Activated CD4-positive, CD25-positive, alpha-beta regulatory T cell treated with anti-CD3 and anti-CD28 coated beads, Interleukin-2, amount 50 U/mL, for 16 hours (primary cell): ENCODE results near the gene CDH13.

ENCODE experiments used
- DNase-seq: peaks from one replicate; pipeline ENCODE4 v3.0.0-alpha.2; 2020; ENCODE audit warnings: low read depth, low spot score

The CDH13 gene

DNA sequence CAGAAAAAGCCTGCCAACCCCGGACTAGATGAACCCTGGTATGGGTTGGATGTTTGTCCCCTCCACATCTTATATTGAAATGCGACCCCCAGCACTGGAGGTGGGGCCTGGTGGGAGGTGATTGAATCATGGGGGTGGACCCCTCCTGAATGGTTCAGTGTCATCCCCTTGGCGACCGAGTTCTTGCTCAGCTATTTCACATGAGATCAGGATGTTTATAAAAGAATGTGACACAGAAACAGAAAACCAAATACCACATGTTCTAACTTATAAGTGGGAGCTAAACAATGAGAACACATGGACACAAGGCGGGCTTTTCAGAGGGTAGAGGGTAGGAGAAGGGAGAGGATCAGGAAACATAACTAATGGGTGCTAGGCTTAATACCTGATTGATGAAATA lies 605.0 kb downstream of the CDH13 start:
- no peak for DNase-seq

DNA sequence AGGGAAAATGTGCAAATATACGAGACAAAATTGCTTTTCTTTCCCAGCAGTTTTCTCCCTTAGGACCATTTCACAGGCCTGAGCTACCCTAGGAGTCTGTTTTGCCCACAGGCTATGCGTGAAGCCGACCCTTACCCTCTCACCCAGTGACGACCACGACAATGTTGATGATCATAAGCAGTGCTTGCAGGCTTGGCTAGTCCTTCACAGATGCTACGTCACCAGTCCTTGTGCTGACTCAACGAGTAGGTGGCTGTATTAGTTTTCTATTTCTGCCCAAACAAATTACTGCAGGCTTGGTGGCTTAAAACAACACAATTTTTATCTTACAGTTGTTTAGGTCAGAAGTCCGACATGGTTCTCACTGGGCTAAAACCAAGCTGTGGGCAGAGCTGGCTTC lies 606.4 kb downstream of the CDH13 start:
- DNase-seq, result no peak

DNA sequence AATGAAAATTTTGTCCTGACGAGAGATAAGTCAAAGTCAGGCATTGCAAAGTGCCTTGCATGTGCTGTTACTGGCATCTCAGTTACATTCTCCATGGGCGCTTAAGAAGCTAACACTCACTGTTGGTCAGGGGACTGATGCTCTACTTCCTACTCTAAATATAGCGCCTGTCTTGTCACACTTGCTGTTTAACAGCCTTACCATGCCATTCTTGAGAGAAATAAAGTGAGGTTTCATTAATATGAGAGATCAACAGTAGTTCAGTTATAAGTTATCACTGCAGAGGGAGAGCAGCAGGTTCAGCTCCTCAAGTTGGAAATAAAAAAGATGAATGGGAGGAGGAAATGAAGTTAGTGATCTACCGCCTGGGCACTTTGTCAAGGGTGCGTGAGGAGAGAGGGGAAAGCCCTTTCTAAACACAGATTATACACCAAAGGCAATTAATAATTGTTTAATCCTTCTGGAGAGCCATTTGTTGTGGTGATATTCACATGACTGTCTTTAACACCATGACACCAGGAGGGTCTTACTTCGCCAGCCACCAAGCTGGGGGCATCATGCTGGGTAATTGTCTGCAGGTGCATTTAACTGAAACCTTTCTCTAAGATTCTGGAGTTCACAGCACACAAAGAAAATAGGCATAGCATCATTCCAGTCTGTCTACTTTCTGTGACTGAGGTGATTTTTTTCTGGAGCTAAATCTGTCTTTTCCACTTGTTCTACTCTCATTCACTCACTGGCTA lies 612.4 kb downstream of the CDH13 start:
- DNase-seq, result no peak

DNA sequence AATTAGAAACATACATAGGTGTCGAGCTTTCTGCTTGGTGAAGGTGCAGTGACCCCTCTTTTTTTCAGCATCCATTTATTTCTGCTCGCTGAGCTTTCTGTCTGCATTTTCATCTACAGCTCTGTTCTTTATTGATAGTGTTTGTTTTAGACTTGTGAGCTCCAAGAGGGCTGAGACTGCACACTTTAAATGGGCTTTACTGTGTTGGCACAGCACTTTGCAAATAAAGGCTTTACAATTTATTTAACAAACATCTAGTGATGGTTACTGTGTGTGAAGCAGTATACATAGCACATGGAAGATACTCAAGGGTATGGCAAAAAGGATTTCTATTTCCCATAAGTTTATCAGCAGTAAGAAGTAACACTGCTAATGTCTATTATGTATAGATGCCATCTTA lies 617.3 kb downstream of the CDH13 start:
- no peak for DNase-seq

DNA sequence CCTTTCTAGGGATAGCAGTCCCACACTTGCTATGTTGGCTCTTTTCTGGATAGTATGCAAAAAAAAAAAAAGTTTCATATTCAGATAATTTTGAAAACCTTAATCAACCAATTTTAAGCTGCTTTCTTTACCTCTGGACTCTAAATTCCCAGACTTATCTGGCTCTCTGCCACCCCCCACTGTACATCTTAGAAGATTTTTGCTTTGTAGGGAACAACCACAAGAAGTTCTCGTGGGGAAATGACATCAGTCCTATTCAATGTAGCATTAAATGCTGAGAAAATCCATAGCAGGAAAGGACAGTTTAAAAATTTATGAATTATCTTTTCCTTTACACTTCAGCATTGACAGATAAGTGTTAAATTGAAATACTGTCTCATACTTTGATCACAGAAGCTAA lies 618.3 kb downstream of the CDH13 start:
- DNase-seq, result no peak

DNA sequence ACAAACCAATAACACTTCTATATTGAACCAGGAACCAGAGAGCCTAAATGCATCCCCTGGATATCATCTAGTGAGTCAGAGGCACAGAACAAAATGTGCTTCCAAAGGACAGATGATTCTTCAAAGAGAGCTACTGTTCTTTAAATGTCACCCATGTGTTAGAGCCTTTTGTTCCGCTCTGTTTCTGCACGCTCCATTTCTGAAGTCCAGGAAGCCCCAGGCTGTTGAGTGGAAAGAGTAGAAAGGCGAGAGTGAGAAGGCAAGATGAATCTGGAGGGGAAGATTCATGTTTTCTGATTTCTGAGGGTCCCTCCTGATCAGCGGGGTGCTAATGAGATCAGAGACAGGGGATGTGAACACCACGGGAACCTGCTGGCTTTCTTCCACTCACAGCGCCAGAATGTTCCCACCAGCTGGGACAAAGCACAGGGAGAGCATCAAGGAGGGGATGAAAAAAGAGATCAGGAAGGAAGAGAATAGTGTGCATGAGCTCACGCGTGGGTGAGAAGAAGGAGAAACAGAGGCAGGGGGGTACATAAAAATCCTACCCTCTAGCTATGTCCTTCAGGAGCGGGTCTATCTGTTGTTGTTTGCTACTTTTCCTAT lies 621.1 kb downstream of the CDH13 start:
- DNase-seq, result no peak

DNA sequence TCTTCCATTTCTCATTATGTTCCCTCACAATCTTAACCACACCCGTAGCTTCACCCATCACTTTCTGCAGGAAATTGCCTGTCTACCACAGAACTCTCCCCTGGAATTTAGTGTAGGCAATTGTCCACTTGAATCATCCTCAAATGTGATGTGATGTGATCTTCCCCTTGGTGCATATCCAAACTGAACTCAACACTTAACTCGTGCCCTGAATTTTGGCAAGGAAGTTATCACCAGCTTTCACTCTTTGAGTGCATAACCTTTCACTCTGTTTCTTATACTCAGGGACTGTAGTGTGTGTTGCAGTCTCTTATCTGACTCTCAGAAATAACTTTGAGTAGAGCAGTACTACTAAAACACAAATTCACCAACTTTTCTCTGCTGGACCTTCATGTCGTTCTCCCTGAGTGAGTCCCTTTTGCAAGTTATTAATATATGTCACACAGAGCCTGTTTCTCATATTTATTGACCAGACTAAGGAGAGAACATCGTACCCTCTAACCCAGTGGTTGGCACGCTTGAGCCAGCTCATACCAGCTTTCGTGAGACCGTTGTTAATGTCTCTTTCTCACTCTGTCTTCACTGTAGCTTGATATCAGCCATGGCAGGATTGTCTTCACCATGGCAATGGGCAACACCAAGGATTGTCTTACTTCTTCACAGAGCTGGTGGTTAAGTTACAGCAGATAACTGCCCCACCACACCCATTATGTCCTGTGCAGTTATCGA lies 622.1 kb downstream of the CDH13 start:
- no peak for DNase-seq

DNA sequence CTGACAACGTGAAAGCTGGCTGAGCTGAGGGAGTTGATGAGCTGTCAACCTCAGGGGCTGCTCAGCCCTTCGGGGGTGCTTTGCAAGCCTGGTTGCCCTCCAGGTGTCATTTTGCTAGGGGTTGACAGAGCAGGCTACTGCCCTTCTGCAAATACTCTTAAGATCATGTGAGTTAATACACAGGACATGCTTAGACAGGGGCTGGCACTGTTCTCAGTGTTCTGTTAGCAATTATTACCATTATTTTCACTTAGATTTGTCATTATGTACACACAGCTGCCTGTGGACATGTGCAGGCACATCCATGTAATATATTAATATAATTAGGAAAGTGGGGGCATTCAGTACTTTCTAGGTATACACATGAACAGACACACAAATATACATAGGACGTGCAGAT lies 626.8 kb downstream of the CDH13 start:
- DNase-seq, result no peak

DNA sequence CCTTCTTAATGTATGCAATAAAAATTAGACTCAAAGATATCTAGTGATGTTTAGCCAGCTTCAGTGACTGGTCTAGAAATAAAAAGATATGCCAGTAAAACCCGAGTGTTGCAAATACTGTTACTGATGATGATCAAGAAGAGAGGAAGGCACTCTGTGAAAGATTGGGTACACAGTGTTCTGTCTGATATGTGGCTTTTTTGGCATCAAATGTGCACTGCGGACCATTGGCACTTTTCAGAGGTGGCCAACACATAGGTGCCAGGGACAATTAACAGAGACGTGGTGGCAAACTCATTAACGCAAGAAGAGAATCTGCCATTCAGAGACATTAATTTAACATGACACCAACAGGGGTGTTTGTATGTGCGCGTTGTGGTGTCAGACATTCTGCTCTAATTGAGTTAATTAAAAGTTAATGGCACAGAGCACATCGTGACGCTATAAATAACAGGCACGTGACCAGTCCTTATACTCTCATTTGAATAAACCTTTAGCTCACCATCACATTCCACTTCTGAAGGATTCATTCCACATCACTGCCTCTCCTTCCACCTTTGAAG lies 631.7 kb downstream of the CDH13 start:
- no peak for DNase-seq

DNA sequence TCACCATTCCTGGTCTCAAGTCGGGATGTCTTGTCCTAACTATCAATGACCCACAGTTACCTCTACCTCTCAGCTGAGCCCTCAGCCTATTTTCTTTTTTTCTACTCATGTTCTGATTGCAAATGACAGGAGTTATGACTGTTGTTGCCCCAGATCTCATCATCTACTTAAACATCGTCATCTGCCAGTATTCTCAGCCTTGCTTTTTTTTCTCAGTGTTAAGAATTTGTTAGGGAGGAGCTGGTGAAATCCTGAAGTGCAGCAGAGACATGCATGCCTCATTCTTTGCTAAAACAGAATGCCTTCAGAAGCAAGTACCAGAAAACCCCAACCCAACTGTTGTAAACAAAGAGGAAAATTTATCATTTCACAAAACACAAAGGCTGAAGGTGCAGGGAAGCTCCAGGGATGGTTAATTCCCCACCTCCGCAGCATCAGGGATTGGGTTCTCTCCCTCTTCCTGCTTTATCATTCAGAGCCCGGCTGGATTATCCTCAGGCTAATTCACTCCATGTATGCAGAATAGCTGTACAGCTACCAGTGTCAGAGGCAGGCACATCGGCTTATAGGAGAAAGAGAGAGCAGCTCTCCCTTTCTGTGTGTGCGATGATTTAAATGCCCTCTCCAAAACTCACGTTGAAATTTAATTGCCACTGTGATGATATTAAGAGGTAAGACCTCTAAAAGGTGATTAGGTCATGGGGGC lies 640.2 kb downstream of the CDH13 start:
- no peak for DNase-seq

DNA sequence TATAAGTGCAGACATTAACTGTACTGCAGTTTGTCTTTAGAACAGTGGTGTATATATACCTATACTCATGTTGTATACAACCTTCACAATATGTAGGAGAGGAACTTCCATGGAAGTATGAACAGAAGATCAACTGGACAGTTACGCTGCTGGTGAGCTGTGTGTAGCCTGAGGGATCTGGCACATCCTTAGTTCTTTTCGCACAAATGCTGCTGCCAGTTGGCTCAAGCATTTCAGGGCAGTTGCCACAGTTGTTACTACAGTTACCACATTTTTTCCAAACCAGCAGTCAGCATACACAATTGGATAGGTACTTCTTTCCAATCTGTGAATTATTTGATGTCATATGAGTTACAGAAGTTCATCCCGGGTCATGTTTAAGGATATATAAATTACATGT lies 641.4 kb downstream of the CDH13 start:
- no peak for DNase-seq

DNA sequence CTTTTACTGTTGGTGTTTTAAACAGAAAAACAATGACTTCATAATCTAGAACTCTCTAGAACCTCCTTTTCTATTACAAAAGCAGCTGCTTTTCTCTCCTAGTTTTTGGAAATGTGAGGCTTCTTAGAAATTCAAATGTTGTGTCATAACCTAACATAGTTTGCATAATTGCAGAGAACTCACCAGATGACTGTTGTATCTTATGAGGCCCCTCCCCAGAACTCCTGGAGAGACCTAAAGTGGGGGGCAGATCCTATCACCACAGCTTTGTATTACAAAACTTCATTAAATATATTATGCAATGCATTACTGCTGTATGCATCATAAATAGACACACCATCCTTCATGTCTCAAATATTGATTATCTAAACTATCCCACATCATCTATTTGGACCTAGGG lies 642.3 kb downstream of the CDH13 start:
- DNase-seq, result no peak

DNA sequence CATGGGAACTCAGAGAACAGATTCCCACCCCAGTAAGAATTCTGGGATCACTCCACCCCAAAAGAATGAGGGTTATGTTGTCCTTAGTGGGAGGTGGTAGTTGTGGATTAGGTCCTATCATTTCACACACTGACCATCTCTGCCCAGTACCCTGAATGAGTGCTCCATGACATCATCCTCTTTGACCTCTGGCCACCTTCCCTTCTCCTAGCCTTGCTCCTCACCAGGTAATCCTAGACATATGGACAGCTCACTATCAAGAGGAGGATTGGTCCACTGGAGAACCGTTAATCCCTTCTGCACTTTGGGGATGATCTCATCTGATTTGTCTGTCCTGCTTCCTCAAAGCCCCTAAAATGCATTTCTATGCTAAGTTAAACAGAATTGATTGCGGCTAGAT lies 642.8 kb downstream of the CDH13 start:
- DNase-seq, result no peak

DNA sequence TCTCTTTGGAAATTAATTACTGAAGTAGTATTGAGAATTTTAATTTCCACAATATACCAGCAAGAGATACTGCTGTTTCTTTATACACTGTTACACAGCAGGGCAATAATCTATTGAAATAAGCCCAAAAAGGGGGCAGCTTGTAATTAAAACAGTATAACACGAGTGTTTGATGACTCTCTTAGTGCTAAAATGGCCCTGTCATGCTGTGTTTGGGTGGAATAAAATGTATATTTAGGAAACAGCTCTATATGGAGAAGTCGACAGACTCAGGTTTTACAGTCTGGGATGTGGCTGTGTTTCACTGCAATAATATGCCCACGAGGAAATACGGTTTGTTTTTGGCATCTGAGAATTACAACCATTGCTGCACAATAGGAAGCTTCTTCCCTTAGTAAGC lies 643.3 kb downstream of the CDH13 start:
- DNase-seq, result no peak

DNA sequence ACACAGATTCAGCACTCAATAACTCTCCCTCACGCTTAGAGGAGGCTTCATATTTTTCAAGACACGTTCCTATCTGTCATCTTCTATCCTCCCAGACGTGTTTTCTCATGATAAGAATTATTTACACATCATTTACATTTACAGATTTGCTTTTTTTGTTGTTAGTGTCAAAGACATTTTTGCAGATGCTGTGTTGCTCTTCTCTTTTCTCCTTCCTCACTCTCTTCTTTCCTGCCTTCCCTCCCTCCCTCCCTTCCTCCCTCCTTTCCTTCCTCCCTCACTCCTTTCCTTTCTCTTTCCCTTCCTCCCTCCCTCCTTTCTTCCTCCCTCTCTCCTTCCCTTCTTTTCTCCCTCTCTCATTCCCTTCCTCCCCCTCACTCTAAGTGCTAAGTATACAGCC lies 643.9 kb downstream of the CDH13 start:
- DNase-seq, result no peak

DNA sequence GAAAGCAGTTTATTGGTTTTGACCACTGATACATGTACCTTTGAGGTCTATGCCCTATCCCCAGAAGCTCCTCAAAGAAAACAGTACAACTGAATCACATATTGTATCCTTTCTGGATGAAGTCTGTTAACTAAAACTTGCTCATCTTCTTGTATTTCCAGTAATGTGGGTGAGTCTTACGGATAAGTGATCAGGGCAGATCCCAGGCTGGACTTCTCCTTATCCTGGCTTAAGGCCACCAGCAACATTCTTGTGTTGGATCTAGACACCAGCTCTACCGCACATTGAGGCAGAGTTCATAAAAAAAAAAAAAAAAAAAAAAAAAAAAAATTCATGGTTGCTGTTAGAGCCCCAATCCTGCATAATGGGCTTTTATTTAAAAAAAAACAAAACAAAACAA lies 644.4 kb downstream of the CDH13 start:
- no peak for DNase-seq

DNA sequence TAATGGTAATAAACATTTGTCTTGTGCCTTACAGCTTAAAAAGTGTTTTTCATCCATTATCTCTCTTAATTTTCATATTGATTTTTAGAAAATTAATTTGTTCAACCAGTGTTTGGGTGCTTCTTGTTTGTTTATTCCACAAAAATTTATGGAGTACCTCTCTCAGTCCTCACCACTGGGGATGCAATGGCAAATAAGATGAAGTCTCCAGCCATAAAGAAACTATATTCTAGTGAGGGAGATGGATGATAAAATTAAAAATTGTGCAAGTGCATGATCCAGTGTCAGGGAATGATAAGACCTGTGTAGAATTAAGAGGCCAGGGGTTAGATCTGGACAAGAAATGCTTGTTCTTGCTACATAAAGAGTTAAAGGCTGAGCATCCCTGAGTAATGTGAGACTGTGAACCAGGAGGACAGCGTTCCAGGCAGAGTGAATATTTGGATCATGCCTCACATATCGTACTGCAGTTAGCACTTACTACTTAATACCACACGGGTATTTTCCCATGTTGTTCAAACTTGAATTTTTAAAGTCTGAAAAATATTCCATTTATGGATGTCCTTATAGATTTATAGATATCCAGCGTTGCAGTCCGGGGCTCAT lies 645.3 kb downstream of the CDH13 start:
- DNase-seq, result no peak

DNA sequence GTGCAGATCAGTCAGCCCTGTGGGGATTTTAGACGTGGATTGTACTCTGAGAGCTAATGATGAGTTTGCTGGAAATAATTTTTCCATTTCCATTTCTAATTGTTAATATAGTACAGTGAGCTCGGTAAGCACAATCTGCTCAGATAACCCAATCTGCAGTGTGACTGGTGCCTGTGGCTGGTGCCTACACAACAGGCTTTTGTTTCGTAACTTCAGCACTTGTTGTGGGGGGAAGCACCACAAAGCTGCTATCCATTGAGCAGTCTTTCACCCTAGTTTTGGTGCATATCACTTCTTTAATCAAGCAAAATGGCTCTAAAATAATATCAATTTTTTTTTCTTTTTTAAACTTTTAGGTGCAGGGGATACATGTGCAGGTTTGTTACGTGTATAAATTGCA lies 646.1 kb downstream of the CDH13 start:
- DNase-seq, result no peak

DNA sequence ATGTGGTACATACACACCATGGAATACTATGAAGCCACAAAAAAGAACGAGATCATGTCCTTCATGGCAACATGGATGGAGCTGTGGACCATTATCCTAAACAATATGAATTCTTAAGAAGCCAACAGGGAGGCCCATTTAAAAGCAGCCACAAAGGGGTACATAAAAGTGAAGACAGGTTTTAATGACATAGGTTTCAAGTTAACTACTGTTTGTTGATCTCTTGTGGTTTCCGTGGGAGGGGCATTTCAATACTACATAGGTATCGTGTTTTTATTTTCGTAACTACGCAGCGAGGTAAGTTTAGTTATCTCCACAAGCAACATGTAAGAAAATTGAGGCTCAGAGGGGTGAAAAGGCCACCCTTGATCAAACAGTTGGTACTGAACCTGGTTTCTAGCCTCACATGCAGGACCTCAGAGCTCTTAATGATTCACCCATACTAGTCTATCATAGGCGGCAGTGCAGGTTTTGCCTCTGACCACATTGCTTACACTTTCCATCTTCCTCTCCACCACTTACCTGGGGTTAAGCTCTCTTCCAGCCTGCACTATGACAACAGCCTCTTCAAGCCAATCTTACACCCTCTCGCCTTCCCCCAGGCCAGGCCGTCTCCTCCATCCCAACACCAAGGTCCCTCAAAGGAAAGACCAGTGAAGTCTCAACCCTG lies 646.9 kb downstream of the CDH13 start:
- DNase-seq, result no peak

DNA sequence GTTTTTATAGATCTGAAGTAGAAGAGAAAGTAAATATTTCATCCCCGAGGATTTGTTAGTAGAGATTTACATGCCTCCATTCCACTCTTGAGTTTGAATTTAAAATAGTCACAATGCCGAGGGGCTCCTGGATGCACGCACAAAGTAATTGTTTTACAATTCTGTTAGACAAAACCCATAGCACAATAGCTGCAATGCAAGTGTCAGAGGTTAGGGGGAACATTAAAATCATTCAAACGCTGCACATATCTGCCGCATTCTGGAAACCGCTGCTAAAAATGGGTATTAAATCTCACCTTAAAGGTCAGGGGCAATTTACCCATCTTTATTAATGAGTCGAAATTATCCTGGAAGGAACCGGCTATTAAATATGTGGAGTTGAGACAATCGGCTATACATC lies 652.5 kb downstream of the CDH13 start:
- no peak for DNase-seq

DNA sequence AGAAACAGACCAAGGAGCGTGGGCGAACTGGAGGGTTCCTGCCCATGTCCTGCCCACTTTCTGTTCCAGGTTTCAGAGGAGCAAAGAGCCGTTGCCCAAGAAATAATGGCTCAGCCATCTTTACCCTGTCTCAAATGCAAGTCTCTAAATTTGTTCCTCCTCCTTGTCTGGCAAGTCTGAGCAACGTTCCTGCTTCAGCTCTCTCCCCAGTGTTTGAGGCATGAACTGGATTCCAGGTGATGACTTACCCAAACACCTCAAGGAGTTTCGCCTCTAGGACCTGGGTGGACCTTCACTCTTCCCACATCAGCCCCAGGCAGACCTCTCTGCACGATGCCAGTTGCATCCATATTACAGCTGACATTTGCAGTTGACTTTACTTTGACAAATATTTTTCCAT lies 659.2 kb downstream of the CDH13 start:
- DNase-seq, result no peak
